ENCODE results near the gene CA5B.
"Not testable (repeated sequence)": the region's sequence is repeated elsewhere in the genome, so short reads cannot be mapped to it uniquely, and the experiment has no call there.

The CA5B gene

GRCh38 chrX:15755091-15755490 lies 17.0 kb downstream of the CA5B start:
- no peaks in the 10 kb centered on the region for H3K27me3 Mint-ChIP-seq (ENCODE audit: low read depth, poor library complexity)
- no peak for DNase-seq

GRCh38 chrX:15758140-15758539 lies 20.1 kb downstream of the CA5B start:
- Mint-ChIP-seq H3K9me3 (no peaks in the 10 kb centered on the region), H3K36me3 (ENCODE audit: low read depth) (peaks cover under 1% of the 10 kb centered on the region), H3K4me1 (peaks cover 8% of the 10 kb centered on the region), H3K4me3 (no peak overlapping the region), H3K27me3 (ENCODE audit: low read depth, poor library complexity) (no peaks in the 10 kb centered on the region), H3K27ac (no peak overlapping the region)
- no peak for TF ChIP-seq CTCF (IDR thresholded peaks at IDR 0.05)
- DNase-seq = no peak

More at GRCh38 chrX:15755091-15755490, 17.0 kb downstream of the CA5B start:
- no peaks in the 10 kb centered on the region for H3K9me3 Mint-ChIP-seq
- no peak overlapping the region for H3K4me3 Mint-ChIP-seq
- H3K36me3 Mint-ChIP-seq (ENCODE audit: low read depth) = peaks cover 18% of the 10 kb centered on the region
- peaks cover 17% of the 10 kb centered on the region for H3K4me1 Mint-ChIP-seq
- no peak overlapping the region for H3K27ac Mint-ChIP-seq
- TF ChIP-seq CTCF (IDR thresholded peaks at IDR 0.05) = no peak

- not testable (repeated sequence) for H3K27ac Mint-ChIP-seq
These were observed 21.8 kb downstream of the CA5B start for GRCh38 chrX:15759886-15760285.

GRCh38 chrX:15761564-15762191 lies 23.6 kb downstream of the CA5B start:
- no peaks in the 10 kb centered on the region for H3K9me3 Mint-ChIP-seq
- no peak overlapping the region for H3K27ac Mint-ChIP-seq
- H3K4me3 Mint-ChIP-seq = no peak overlapping the region
- peaks cover 14% of the 10 kb centered on the region for H3K36me3 Mint-ChIP-seq (ENCODE audit: low read depth)
- H3K4me1 Mint-ChIP-seq = peaks cover 8% of the 10 kb centered on the region
- H3K27me3 Mint-ChIP-seq (ENCODE audit: low read depth, poor library complexity) = no peaks in the 10 kb centered on the region
- peak; percentile 40 for DNase-seq
- peak; percentile 81 for TF ChIP-seq CTCF (IDR thresholded peaks at IDR 0.05)

More at GRCh38 chrX:15759886-15760285, 21.8 kb downstream of the CA5B start:
- not testable (repeated sequence) for H3K4me3 Mint-ChIP-seq; H3K9me3 Mint-ChIP-seq; DNase-seq; H3K36me3 Mint-ChIP-seq (ENCODE audit: low read depth); H3K4me1 Mint-ChIP-seq; H3K27me3 Mint-ChIP-seq (ENCODE audit: low read depth, poor library complexity)

GRCh38 chrX:15769300-15769954 lies 31.4 kb downstream of the CA5B start:
- no peaks in the 10 kb centered on the region for H3K27me3 Mint-ChIP-seq (ENCODE audit: low read depth, poor library complexity)
- H3K4me1 Mint-ChIP-seq = peaks cover 5% of the 10 kb centered on the region
- DNase-seq = no peak
- peaks cover 36% of the 10 kb centered on the region for H3K36me3 Mint-ChIP-seq (ENCODE audit: low read depth)
- H3K4me3 Mint-ChIP-seq = no peak overlapping the region
- TF ChIP-seq CTCF (IDR thresholded peaks at IDR 0.05) = no peak
- peak overlapping the region; percentile 6 for H3K27ac Mint-ChIP-seq
- H3K9me3 Mint-ChIP-seq = no peaks in the 10 kb centered on the region

GRCh38 chrX:15781961-15782699 lies 44.1 kb downstream of the CA5B start:
- H3K9me3 Mint-ChIP-seq = no peaks in the 10 kb centered on the region
- no peaks in the 10 kb centered on the region for H3K27me3 Mint-ChIP-seq (ENCODE audit: low read depth, poor library complexity)
- no peak for TF ChIP-seq CTCF (IDR thresholded peaks at IDR 0.05)
- no peak for DNase-seq
- no peak overlapping the region for H3K27ac Mint-ChIP-seq
- H3K4me3 Mint-ChIP-seq = no peak overlapping the region
- H3K36me3 Mint-ChIP-seq (ENCODE audit: low read depth) = peaks cover 25% of the 10 kb centered on the region
- no peaks in the 10 kb centered on the region for H3K4me1 Mint-ChIP-seq
